HEK293 (cell line): ENCODE measurements around the gene GPR180.
"Not testable (repeated sequence)": the region's sequence is repeated elsewhere in the genome, so short reads cannot be mapped to it uniquely, and the experiment has no call there.

Experiments used
- CTCF ChIA-PET: fragments of 350-600 bp; formaldehyde crosslinking; extraction: SDS; loops from one replicate; lab custom pipeline; 2021; ENCODE audit warnings: antibody characterized with exemption; lab: Yijun Ruan, JAX
- POLR2A ChIA-PET: fragments of 300-600 bp; formaldehyde crosslinking; extraction: SDS; loops from one replicate; lab custom pipeline; 2020; ENCODE audit warnings: antibody characterized with exemption, inconsistent platforms; lab: Yijun Ruan, JAX
- H3K27ac ChIP-seq: fragments of 200-500 bp; sonication (Bioruptor generic); 2 replicates; pipeline ENCODE4 v1.5.1; 2014; ENCODE audit warnings: low read depth, low read length, control low read depth, inconsistent platforms; ENCODE audit errors: extremely low read depth
- H3K36me3 ChIP-seq, 2 experiments: fragments of 200-500 bp in 1 of 2; sonication (Bioruptor generic) in 1 of 2; 1 replicate in 1 of 2; 2 replicates in 1 of 2; pipeline ENCODE4 v1.5.1; 2014 to 2017; ENCODE audit warnings: inconsistent platforms in 2 of 2, low read length in 2 of 2; ENCODE audit not compliant: control insufficient read depth in 2 of 2, insufficient read depth in 1 of 2
- H3K4me1 ChIP-seq: fragments of 200-500 bp; sonication (Bioruptor generic); 2 replicates; pipeline ENCODE4 v1.5.1; 2014; ENCODE audit warnings: mild to moderate bottlenecking, low read length, inconsistent platforms; ENCODE audit not compliant: control insufficient read depth, insufficient read depth
- H3K4me3 ChIP-seq: 2 replicates; pipeline ENCODE4 v1.5.1; 2011; ENCODE audit warnings: low read depth, mild to moderate bottlenecking, control low read depth, low read length, moderate library complexity
- H3K9me3 ChIP-seq: fragments of 200-500 bp; sonication (Bioruptor generic); 2 replicates; pipeline ENCODE4 v1.5.1; 2014; ENCODE audit warnings: low read depth, low read length, inconsistent platforms; ENCODE audit not compliant: control insufficient read depth, insufficient read depth
- GFI1B ChIP-seq: fragments of 450-650 bp; formaldehyde crosslinking; IDR thresholded peaks from 2 replicates; pipeline ENCODE4 v1.5.1; 2016; ENCODE audit warnings: missing biosample characterization, missing genetic modification characterization
- ZNF140 ChIP-seq: fragments of 450-650 bp; formaldehyde crosslinking; IDR thresholded peaks from 2 replicates; pipeline ENCODE4 v1.5.1; 2016; ENCODE audit warnings: missing biosample characterization, missing genetic modification characterization
- ZNF146 ChIP-seq: fragments of 450-650 bp; formaldehyde crosslinking; IDR thresholded peaks from 2 replicates; pipeline ENCODE4 v1.5.1; 2016; ENCODE audit warnings: missing biosample characterization, missing genetic modification characterization
- TF ChIP-seq, protein P1 (sequence below): fragments of 450-650 bp; formaldehyde crosslinking; IDR thresholded peaks from 2 replicates; pipeline ENCODE4 v1.5.1; 2016; ENCODE audit warnings: missing biosample characterization, missing genetic modification characterization
- TF ChIP-seq, protein P2 (sequence below): fragments of 450-650 bp; formaldehyde crosslinking; IDR thresholded peaks from 2 replicates; pipeline ENCODE4 v1.5.1; 2016; ENCODE audit warnings: missing biosample characterization, missing genetic modification characterization
- TF ChIP-seq, protein P3 (sequence below): fragments of 450-650 bp; formaldehyde crosslinking; IDR thresholded peaks from 2 replicates; pipeline ENCODE4 v1.5.1; 2016; ENCODE audit warnings: missing biosample characterization, missing genetic modification characterization, borderline replicate concordance
- TF ChIP-seq, protein P4 (sequence below): fragments of 450-650 bp; formaldehyde crosslinking; IDR thresholded peaks from 2 replicates; pipeline ENCODE4 v1.5.1; 2016; ENCODE audit warnings: missing biosample characterization, missing genetic modification characterization
- TF ChIP-seq, protein P5 (sequence below): fragments of 450-650 bp; formaldehyde crosslinking; IDR thresholded peaks from 2 replicates; pipeline ENCODE4 v1.5.1; 2016; ENCODE audit warnings: missing biosample characterization, missing genetic modification characterization
- TF ChIP-seq, protein P6 (sequence below): fragments of 450-650 bp; formaldehyde crosslinking; IDR thresholded peaks from 2 replicates; pipeline ENCODE4 v1.5.1; 2016; ENCODE audit warnings: missing biosample characterization, missing genetic modification characterization

The GPR180 gene

DNA sequence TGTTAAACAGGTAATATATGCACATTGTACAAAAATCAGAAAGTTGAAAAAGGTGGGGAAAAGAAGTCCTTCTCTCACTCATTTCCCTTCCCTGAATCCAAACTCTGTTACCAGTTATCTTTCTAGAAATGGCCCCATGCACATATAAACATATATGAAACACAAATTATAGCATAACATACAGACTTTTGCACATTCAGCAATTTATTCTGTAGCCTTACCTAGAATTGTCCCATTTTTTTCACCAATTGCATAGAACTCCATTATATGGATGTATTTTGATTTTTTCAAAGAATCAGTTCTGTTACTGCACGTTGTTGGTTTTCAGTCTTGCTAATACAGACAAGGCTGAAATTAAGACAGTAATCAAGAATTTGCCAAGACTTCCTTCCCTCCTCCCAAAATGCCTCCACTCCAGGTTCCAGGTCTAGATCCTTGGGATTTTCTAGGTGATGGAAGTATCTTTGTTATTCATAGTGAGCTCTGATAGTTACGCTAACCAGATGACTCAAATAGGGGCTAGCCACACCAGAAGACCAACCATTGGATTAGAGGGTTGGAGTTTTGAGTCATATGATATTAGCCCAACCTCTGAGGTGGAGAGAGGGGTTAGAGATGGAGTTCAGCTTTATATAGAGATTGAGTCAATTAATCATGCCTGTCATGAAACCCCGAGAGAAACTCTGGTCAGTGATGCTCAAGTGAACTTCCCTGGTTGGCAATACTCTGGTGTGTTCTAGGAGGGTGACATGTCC is 30.7 kb downstream of the GPR180 start (continued):
- TF ChIP-seq GFI1B (tag by site-specific recombination): no peak
- TF ChIP-seq, protein P1, sequence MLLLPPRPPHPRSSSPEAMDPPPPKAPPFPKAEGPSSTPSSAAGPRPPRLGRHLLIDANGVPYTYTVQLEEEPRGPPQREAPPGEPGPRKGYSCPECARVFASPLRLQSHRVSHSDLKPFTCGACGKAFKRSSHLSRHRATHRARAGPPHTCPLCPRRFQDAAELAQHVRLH (tag by site-specific recombination): no peak
- TF ChIP-seq, all 188 proteins: peak for 0

DNA sequence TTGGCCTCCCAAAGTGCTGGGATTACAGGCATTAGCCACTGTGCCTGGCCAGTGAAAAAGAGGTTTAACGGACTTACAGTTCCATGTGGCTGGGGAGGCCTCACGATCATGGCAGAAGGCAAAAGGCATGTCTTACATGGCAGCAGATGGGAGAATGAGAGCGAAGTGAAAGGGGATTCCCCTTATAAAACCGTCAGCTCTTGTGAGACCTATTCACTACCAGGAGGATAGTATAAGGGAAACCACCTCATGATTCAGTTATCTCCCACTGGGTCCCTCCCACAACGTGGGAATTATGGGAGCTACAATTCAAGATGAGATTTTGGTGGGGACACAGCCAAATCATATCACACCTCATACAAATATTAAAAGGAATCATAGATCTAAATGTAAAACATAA is 34.4 kb downstream of the GPR180 start:
- H3K4me3 ChIP-seq, H3K4me1 ChIP-seq, H3K36me3 ChIP-seq, H3K27ac ChIP-seq, H3K9me3 ChIP-seq, POLR2A ChIA-PET, CTCF ChIA-PET: not testable (repeated sequence)

DNA sequence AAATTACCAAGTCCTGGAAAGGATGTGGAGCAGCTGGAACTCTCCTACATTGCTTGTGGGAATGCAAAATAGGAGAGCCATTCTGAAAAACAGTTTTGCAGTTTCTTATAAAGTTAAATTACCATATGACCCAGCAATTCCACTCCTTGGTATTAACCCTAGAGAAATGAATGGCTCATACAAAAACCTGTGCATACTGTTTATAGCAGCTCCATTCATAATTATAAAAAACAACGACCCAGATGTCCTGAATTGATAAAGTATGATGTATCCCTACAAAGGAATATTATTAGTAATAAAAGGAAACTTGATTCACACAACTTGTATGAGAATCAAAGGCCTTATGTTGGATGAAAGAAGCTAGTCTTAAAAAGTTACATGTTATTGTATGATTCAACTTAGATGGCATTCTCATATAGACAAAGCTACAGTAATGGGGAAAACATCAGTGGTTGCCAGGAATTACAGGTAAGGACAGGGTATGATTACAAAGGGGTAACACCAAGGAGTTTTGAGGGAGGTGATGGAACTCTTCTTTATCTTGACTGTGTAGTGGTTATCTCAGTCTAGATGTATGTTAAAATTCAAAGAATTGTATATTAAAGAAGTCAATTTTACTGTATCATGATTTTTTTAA is 35.4 kb downstream of the GPR180 start:
- ChIA-PET CTCF (interaction anchor here (1.2 kb wide), 1 partner anchor 17 kb away, joined by 4 read pairs; no protein-coding TSS in a partner anchor), POLR2A (no interaction called here)
- H3K27ac ChIP-seq: no peak overlapping the region
- TF ChIP-seq, protein P2, sequence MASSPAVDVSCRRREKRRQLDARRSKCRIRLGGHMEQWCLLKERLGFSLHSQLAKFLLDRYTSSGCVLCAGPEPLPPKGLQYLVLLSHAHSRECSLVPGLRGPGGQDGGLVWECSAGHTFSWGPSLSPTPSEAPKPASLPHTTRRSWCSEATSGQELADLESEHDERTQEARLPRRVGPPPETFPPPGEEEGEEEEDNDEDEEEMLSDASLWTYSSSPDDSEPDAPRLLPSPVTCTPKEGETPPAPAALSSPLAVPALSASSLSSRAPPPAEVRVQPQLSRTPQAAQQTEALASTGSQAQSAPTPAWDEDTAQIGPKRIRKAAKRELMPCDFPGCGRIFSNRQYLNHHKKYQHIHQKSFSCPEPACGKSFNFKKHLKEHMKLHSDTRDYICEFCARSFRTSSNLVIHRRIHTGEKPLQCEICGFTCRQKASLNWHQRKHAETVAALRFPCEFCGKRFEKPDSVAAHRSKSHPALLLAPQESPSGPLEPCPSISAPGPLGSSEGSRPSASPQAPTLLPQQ (tag by site-specific recombination): no peak
- TF ChIP-seq, protein P3, sequence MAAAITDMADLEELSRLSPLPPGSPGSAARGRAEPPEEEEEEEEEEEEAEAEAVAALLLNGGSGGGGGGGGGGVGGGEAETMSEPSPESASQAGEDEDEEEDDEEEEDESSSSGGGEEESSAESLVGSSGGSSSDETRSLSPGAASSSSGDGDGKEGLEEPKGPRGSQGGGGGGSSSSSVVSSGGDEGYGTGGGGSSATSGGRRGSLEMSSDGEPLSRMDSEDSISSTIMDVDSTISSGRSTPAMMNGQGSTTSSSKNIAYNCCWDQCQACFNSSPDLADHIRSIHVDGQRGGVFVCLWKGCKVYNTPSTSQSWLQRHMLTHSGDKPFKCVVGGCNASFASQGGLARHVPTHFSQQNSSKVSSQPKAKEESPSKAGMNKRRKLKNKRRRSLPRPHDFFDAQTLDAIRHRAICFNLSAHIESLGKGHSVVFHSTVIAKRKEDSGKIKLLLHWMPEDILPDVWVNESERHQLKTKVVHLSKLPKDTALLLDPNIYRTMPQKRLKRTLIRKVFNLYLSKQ (tag by site-specific recombination): no peak
- TF ChIP-seq, protein P4, sequence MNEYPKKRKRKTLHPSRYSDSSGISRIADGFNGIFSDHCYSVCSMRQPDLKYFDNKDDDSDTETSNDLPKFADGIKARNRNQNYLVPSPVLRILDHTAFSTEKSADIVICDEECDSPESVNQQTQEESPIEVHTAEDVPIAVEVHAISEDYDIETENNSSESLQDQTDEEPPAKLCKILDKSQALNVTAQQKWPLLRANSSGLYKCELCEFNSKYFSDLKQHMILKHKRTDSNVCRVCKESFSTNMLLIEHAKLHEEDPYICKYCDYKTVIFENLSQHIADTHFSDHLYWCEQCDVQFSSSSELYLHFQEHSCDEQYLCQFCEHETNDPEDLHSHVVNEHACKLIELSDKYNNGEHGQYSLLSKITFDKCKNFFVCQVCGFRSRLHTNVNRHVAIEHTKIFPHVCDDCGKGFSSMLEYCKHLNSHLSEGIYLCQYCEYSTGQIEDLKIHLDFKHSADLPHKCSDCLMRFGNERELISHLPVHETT (tag by site-specific recombination): no peak
- TF ChIP-seq, protein P5, sequence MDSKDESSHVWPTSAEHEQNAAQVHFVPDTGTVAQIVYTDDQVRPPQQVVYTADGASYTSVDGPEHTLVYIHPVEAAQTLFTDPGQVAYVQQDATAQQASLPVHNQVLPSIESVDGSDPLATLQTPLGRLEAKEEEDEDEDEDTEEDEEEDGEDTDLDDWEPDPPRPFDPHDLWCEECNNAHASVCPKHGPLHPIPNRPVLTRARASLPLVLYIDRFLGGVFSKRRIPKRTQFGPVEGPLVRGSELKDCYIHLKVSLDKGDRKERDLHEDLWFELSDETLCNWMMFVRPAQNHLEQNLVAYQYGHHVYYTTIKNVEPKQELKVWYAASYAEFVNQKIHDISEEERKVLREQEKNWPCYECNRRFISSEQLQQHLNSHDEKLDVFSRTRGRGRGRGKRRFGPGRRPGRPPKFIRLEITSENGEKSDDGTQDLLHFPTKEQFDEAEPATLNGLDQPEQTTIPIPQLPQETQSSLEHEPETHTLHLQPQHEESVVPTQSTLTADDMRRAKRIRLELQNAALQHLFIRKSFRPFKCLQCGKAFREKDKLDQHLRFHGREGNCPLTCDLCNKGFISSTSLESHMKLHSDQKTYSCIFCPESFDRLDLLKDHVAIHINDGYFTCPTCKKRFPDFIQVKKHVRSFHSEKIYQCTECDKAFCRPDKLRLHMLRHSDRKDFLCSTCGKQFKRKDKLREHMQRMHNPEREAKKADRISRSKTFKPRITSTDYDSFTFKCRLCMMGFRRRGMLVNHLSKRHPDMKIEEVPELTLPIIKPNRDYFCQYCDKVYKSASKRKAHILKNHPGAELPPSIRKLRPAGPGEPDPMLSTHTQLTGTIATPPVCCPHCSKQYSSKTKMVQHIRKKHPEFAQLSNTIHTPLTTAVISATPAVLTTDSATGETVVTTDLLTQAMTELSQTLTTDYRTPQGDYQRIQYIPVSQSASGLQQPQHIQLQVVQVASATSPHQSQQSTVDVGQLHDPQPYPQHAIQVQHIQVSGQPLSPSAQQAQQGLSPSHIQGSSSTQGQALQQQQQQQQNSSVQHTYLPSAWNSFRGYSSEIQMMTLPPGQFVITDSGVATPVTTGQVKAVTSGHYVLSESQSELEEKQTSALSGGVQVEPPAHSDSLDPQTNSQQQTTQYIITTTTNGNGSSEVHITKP (tag by site-specific recombination): no peak
- TF ChIP-seq ZNF140 (tag by site-specific recombination): 0 out of 2 replicates have a peak, but pooled peaks have one; percentile 25
- TF ChIP-seq, all 188 proteins: peak for 1
- Histone ChIP-seq H3K4me1 (no peaks in the 10 kb centered on the region), H3K4me3 (no peak overlapping the region), H3K36me3 (peaks cover 0 to 7% of the 10 kb centered on the region in 2 experiments; a peak in 1 of 3 replicates), H3K9me3 (no peaks in the 10 kb centered on the region)

DNA sequence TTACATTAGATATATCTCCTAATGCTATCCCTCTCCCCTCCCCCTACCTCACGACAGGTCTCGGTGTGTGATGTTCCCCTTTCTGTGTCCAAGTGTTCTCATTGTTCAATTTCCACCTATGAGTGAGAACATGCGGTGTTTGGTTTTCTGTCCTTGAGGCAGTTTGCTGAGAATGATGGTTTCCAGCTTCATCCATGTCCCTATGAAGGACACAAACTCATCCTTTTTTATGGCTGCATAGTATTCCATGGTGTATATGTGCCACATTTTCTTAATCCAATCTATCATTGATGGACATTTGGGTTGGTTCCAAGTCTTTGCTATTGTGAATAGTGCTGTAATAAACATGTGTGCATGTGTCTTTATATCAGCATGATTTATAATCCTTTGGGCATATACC is 36.0 kb downstream of the GPR180 start:
- H3K27ac ChIP-seq, H3K4me1 ChIP-seq, POLR2A ChIA-PET, H3K36me3 ChIP-seq, H3K9me3 ChIP-seq, H3K4me3 ChIP-seq: not testable (repeated sequence)
- CTCF ChIA-PET: interaction anchor here (1.2 kb wide), 1 partner anchor 17 kb away, joined by 4 read pairs; no protein-coding TSS in a partner anchor
- TF ChIP-seq, protein P6, sequence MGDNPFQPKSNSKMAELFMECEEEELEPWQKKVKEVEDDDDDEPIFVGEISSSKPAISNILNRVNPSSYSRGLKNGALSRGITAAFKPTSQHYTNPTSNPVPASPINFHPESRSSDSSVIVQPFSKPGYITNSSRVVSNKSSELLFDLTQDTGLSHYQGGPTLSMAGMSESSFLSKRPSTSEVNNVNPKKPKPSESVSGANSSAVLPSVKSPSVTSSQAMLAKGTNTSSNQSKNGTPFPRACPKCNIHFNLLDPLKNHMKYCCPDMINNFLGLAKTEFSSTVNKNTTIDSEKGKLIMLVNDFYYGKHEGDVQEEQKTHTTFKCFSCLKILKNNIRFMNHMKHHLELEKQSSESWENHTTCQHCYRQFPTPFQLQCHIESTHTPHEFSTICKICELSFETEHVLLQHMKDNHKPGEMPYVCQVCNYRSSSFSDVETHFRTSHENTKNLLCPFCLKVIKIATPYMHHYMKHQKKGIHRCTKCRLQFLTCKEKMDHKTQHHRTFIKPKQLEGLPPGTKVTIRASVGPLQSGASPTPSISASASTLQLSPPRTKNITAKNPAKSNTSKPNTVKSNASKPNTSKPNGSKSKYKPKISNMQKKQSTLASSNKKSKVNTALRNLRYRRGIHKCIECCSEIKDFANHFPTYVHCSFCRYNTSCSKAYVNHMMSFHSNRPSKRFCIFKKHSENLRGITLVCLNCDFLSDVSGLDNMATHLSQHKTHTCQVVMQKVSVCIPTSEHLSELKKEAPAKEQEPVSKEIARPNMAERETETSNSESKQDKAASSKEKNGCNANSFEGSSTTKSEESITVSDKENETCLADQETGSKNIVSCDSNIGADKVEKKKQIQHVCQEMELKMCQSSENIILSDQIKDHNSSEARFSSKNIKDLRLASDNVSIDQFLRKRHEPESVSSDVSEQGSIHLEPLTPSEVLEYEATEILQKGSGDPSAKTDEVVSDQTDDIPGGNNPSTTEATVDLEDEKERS: 0 out of 2 replicates have a peak, but pooled peaks have one; percentile 56
- TF ChIP-seq ZNF146: peak; percentile 70; the same call in 1 of the 2 replicates
- TF ChIP-seq, protein P1 (tag by site-specific recombination): 0 out of 2 replicates have a peak, but pooled peaks have one; percentile 47
